K562 (cell line): ENCODE results near the gene PACS1. TPM values are rescaled to one million over a fixed set of nuclear protein-coding genes. Genes with fewer than 3 reads are reported as not detected.

Source experiments
- ASH1L ChIP-seq: fragments of 450-650 bp; IDR thresholded peaks from 2 replicates; pipeline ENCODE4 v1.6.1; 2018; ENCODE audit warnings: borderline replicate concordance, mild to moderate bottlenecking, low read depth; ENCODE audit not compliant: partially characterized antibody
- ATF6 ChIP-seq: sonication (generic); formaldehyde crosslinking; IDR thresholded peaks from 2 replicates; pipeline ENCODE4 v1.4.0; 2020; ENCODE audit warnings: mild to moderate bottlenecking, missing genetic modification reagents
- BRCA1 ChIP-seq, 2 experiments: fragments of 450-650 bp in 1 of 2; sonication (generic) in 1 of 2; formaldehyde crosslinking in 1 of 2; IDR thresholded peaks; 2 replicates each; pipeline versions ENCODE4 v1.5.0 to v1.6.1; 2017 to 2020; ENCODE audit warnings: mild to moderate bottlenecking in 1 of 2, missing genetic modification reagents in 1 of 2
- CEBPZ ChIP-seq: fragments of 150-350 bp; IDR thresholded peaks from 2 replicates; pipeline ENCODE4 v1.6.1; 2014; ENCODE audit warnings: low read depth, mild to moderate bottlenecking, low read length, borderline replicate concordance
- CTCF ChIP-seq, 3 experiments: IDR thresholded peaks in 2 of 3; conservative IDR thresholded peaks in 1 of 3; 2 replicates each; pipeline ENCODE4 v1.5.1; 2011 to 2012; ENCODE audit warnings: low read length in 3 of 3, mild to moderate bottlenecking in 3 of 3, control low read depth in 2 of 3, improper control_type of control experiment in 1 of 3, inconsistent platforms in 1 of 3, low read depth in 1 of 3, mixed read lengths in 1 of 3, moderate library complexity in 1 of 3; ENCODE audit not compliant: insufficient read depth in 2 of 3
- ELF2 ChIP-seq: fragments of 250-450 bp; sonication (Bioruptor Pico); IDR thresholded peaks from 2 replicates; pipeline ENCODE4 v1.5.0; 2021; ENCODE audit warnings: mild to moderate bottlenecking
- ESRRA ChIP-seq: fragments of 450-650 bp; IDR thresholded peaks from 2 replicates; pipeline ENCODE4 v1.6.1; 2014; ENCODE audit warnings: low read depth, mild to moderate bottlenecking, moderate library complexity, borderline replicate concordance
- EWSR1 ChIP-seq: fragments of 450-650 bp; IDR thresholded peaks from 2 replicates; pipeline ENCODE4 v1.6.1; 2018; ENCODE audit warnings: borderline replicate concordance, mild to moderate bottlenecking, low read depth, moderate library complexity; ENCODE audit not compliant: partially characterized antibody
- HMG20B ChIP-seq: fragments of 250-450 bp; sonication (Bioruptor Pico); IDR thresholded peaks from 2 replicates; pipeline ENCODE4 v1.5.0; 2021; ENCODE audit warnings: mild to moderate bottlenecking
- NEUROD1 ChIP-seq: fragments of 150-350 bp; IDR thresholded peaks from 2 replicates; pipeline ENCODE4 v1.6.1; 2014; ENCODE audit warnings: borderline replicate concordance, low read length, low read depth; ENCODE audit not compliant: partially characterized antibody
- RAD51 ChIP-seq: fragments of 450-650 bp; IDR thresholded peaks from 2 replicates; pipeline ENCODE4 v1.7.1; 2016; ENCODE audit warnings: low read depth, mild to moderate bottlenecking, borderline replicate concordance
- ZC3H11A ChIP-seq: IDR thresholded peaks from 2 replicates; pipeline ENCODE4 v1.6.1; 2012; ENCODE audit warnings: low read depth, low read length, improper control_type of control experiment
- ZMIZ1 ChIP-seq, 2 experiments: fragments of 150-350 bp in 1 of 2; IDR thresholded peaks; 2 replicates each; pipeline ENCODE4 v1.6.1; 2012 to 2016; ENCODE audit warnings: low read depth in 2 of 2, low read length in 2 of 2, mild to moderate bottlenecking in 1 of 2, moderate library complexity in 1 of 2
- ZNF174 ChIP-seq: fragments of 250-450 bp; sonication (Bioruptor Pico); IDR thresholded peaks from 2 replicates; pipeline ENCODE4 v1.4.0; 2020; ENCODE audit warnings: mild to moderate bottlenecking
- ZNF184 ChIP-seq: sonication (generic); formaldehyde crosslinking; IDR thresholded peaks from 2 replicates; pipeline ENCODE4 v1.5.0; 2020; ENCODE audit warnings: missing genetic modification reagents
- polyA plus RNA-seq, 8 experiments: library from polyadenylated mRNA; depleted of rRNA in 4 of 8; stranded (reverse) in 5 of 8; unstranded in 3 of 8; fragments of >200 nt; fragmentation: Nextera tagmentation in 2 of 8; fragmentation: Illumina TruSeq in 1 of 8; extraction: Ambion mirVana in 2 of 8; extraction: Trizol in 1 of 8; gene quantifications; 2 replicates each; pipeline versions ENCODE4 v1.2.1 to v1.2.3, GENCODE V29; 2011 to 2014; ENCODE audit warnings: inconsistent platforms in 1 of 8, missing spikeins in 1 of 8
- total RNA-seq, 7 experiments: library from RNA; depleted of rRNA in 6 of 7; stranded (reverse); fragments of >200 nt in 6 of 7; fragmentation: Illumina TruSeq in 2 of 7; extraction: Trizol in 2 of 7; gene quantifications; 2 replicates each; pipeline versions ENCODE4 v1.2.1 to v1.2.3, GENCODE V29; 2011 to 2021; ENCODE audit warnings: low replicate concordance in 1 of 7

PACS1 gene
- total and polyA plus RNA-seq, 9 of the 15 experiments (the other 6 are each of a cell fraction or from before 2014, with no cell fraction given) = 0.34 to 28.1 (median 8.5) TPM

GRCh38 chr11:66288671-66289547, 218.8 kb downstream of the PACS1 start, which contains the start of gene YIF1A (continued):
- no peak for TF ChIP-seq ZMIZ1 (IDR thresholded peaks at IDR 0.05; ENCODE audit: low read depth in 2 of 2, low read length in 2 of 2)
- TF ChIP-seq ELF2 (CRISPR knock-in tag) = no peak
- no peak for TF ChIP-seq ATF6
- no peak for TF ChIP-seq HMG20B
- TF ChIP-seq ASH1L = peak; percentile 96
- TF ChIP-seq BRCA1 (IDR thresholded peaks at IDR 0.05) = no peak
- TF ChIP-seq BRCA1 (CRISPR knock-in tag; IDR thresholded peaks at IDR 0.05) = no peak
- peak; percentile 86 for TF ChIP-seq CEBPZ
- TF ChIP-seq ZC3H11A = no peak
- TF ChIP-seq NEUROD1 = peak; percentile 97
- TF ChIP-seq ESRRA = no peak; the same call in 1 of the 2 replicates
- peak in 2 of 3 experiments; percentile 30 to 39; a peak in 4 of 6 replicates for TF ChIP-seq CTCF (IDR thresholded peaks at IDR 0.05 in 2 of 3, conservative IDR thresholded peaks at IDR 0.05 in 1 of 3; ENCODE audit: insufficient read depth in 2 of 3, low read depth in 1 of 3, low read length in 3 of 3)
- no peak for TF ChIP-seq EWSR1
- no peak for TF ChIP-seq ZNF184 (CRISPR knock-in tag)
- TF ChIP-seq RAD51 = no peak
- TF ChIP-seq ZNF174 (CRISPR knock-in tag) = no peak
